HFFc6 (cell line): ENCODE measurements around the gene PLXNB3. TPM values are rescaled to one million over a fixed set of nuclear protein-coding genes. Genes with fewer than 3 reads are reported as not detected.
A peak's percentile ranks its signal among the peaks of the same experiment; 100 is the strongest.

Source experiments
- DNase-seq: peaks from one replicate; pipeline ENCODE4 v3.0.0-alpha.2; 2018
- H3K27ac Mint-ChIP-seq: 2 replicates; pipeline ENCODE4 v1.8.0; 2020; ENCODE audit warnings: mild to moderate bottlenecking, mixed read lengths
- H3K27me3 Mint-ChIP-seq: 2 replicates; pipeline ENCODE4 v1.8.0; 2021; ENCODE audit warnings: mild to moderate bottlenecking, moderate library complexity, mixed read lengths; ENCODE audit not compliant: insufficient read depth
- H3K36me3 Mint-ChIP-seq: 2 replicates; pipeline ENCODE4 v1.8.0; 2021; ENCODE audit warnings: low read depth, mixed read lengths
- H3K4me1 Mint-ChIP-seq: 2 replicates; pipeline ENCODE4 v1.8.0; 2020; ENCODE audit warnings: low read depth, mixed read lengths
- H3K4me3 Mint-ChIP-seq: 2 replicates; pipeline ENCODE4 v1.8.0; 2020; ENCODE audit warnings: mild to moderate bottlenecking, moderate library complexity, mixed read lengths
- H3K9me3 Mint-ChIP-seq: 2 replicates; pipeline ENCODE4 v1.8.0; 2020; ENCODE audit warnings: mild to moderate bottlenecking, mixed read lengths
- CTCF ChIP-seq: fragments of 200-600 bp; sonication (generic); IDR thresholded peaks from 2 replicates; pipeline ENCODE4 v1.5.0; 2021; ENCODE audit warnings: antibody characterized with exemption, mild to moderate bottlenecking
- total RNA-seq, 6 experiments: library from RNA; stranded (reverse); fragmentation: NEBNext Ultra II Directional; extraction: Animal tissue kit (Norgen Biotek cat#: 25700); gene quantifications; 2 replicates in 1 of 6; 3 replicates in 5 of 6; pipeline ENCODE4 v1.2.3, GENCODE V29; 2021

PLXNB3 gene
- total RNA-seq, 6 experiments from 2014 or later, result 13.2 to 33.4 (median 15.8) TPM

- Mint-ChIP-seq H3K9me3 (peaks cover 7% of the 10 kb centered on the region; the same call in 1 of the 2 replicates), H3K36me3 (peaks cover 18% of the 10 kb centered on the region), H3K27ac (no peak overlapping the region), H3K4me1 (peaks cover 25% of the 10 kb centered on the region), H3K27me3 (no peaks in the 10 kb centered on the region; the same call in 1 of the 2 replicates), H3K4me3 (no peak overlapping the region)
- no peak for TF ChIP-seq CTCF
- DNase-seq, result no peak
These were observed 32.8 kb upstream of the PLXNB3 start for GRCh38 chrX:153731117-153731844.

GRCh38 chrX:153731845-153732215 is 32.2 kb upstream of the PLXNB3 start:
- peak overlapping the region; percentile 66; the same call in 1 of the 2 replicates for H3K27ac Mint-ChIP-seq
- H3K27me3 Mint-ChIP-seq, result no peaks in the 10 kb centered on the region; the same call in 1 of the 2 replicates
- peaks cover 7% of the 10 kb centered on the region; the same call in 1 of the 2 replicates for H3K9me3 Mint-ChIP-seq
- no peak for TF ChIP-seq CTCF
- no peak overlapping the region for H3K4me3 Mint-ChIP-seq
- no peak for DNase-seq
- H3K4me1 Mint-ChIP-seq, result peaks cover 24% of the 10 kb centered on the region
- H3K36me3 Mint-ChIP-seq, result peaks cover 18% of the 10 kb centered on the region

GRCh38 chrX:153732401-153732800 is 31.6 kb upstream of the PLXNB3 start:
- peak overlapping the region; percentile 66; the same call in 1 of the 2 replicates for H3K27ac Mint-ChIP-seq
- no peaks in the 10 kb centered on the region; the same call in 1 of the 2 replicates for H3K27me3 Mint-ChIP-seq

GRCh38 chrX:153733651-153734240 is 30.3 kb upstream of the PLXNB3 start:
- TF ChIP-seq CTCF, result no peak
- no peaks in the 10 kb centered on the region; the same call in 1 of the 2 replicates for H3K27me3 Mint-ChIP-seq
- DNase-seq, result no peak
- H3K9me3 Mint-ChIP-seq, result peaks cover 7% of the 10 kb centered on the region; the same call in 1 of the 2 replicates
- H3K36me3 Mint-ChIP-seq, result peaks cover 18% of the 10 kb centered on the region
- H3K4me3 Mint-ChIP-seq, result no peak overlapping the region
- no peak overlapping the region for H3K27ac Mint-ChIP-seq
- H3K4me1 Mint-ChIP-seq, result peaks cover 14% of the 10 kb centered on the region

More at GRCh38 chrX:153732401-153732800, 31.6 kb upstream of the PLXNB3 start:
- no peak overlapping the region for H3K4me3 Mint-ChIP-seq
- DNase-seq, result no peak
- TF ChIP-seq CTCF, result no peak
- peaks cover 18% of the 10 kb centered on the region for H3K36me3 Mint-ChIP-seq
- peaks cover 7% of the 10 kb centered on the region; the same call in 1 of the 2 replicates for H3K9me3 Mint-ChIP-seq
- peaks cover 19% of the 10 kb centered on the region for H3K4me1 Mint-ChIP-seq

- H3K36me3 Mint-ChIP-seq, result peaks cover 18% of the 10 kb centered on the region
These were observed 29.2 kb upstream of the PLXNB3 start for GRCh38 chrX:153734871-153735270.

More at GRCh38 chrX:153734871-153735270, 29.2 kb upstream of the PLXNB3 start:
- peaks cover 7% of the 10 kb centered on the region; the same call in 1 of the 2 replicates for H3K9me3 Mint-ChIP-seq
- H3K27ac Mint-ChIP-seq, result no peak overlapping the region
- no peak for DNase-seq
- peaks cover 14% of the 10 kb centered on the region for H3K4me1 Mint-ChIP-seq
- TF ChIP-seq CTCF, result no peak
- H3K27me3 Mint-ChIP-seq, result no peaks in the 10 kb centered on the region; the same call in 1 of the 2 replicates
- H3K4me3 Mint-ChIP-seq, result no peak overlapping the region
